GM18870 (cell line): ENCODE results near the gene KDM4B.
"Not testable (repeated sequence)": the region's sequence is repeated elsewhere in the genome, so short reads cannot be mapped to it uniquely, and the experiment has no call there.

Experiments used
- ATAC-seq: cut with Tn5 transposase; IDR thresholded peaks from one replicate; pipeline ENCODE4 v1.9.1; 2021; ENCODE audit warnings: moderate library complexity; ENCODE audit not compliant: unreplicated experiment

Gene KDM4B

GRCh38 chr19:4968462-4969291 is at the start of gene KDM4B:
TSS of gene KDM4B (plus strand) at chr19:4969113. CDS start at chr19:5032891, 63,778 bp downstream.
- ATAC-seq, result peak; percentile 91

DNA sequence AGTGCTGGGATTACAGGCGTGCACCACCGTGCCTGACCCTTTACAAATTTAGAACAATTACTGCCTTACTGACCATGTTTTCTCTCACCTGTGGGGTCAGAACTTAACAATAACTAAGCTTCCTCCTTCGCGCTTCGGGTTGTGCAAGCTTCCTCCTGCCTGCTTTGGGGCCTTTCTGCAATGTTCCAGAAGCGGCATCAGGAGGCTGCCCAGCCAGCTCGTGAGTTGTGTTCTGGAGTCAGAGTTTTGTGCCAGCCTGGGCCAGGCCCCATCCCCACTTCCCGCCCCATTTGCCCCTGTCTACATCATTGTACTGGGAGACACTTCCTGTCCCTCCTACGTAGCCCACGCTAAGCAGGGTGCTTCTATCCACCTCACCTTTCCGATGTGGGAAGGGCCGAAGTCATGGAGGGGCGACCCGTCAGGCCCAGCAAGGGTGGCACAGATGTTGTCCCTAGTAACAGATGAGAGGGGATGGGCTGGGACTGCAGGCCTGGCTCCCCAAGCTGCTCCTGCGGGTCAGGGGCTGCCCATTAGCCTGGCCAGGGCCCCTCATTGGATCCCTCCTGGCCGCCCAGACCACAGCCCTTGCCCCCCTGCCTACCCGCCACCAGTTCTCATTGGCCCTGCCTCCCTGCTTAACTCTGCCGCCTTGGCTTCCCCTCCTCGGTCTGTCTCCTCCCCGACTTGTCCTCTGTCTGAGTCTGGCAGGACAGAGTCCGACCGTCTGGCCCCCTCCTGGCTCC is 46.2 kb upstream of the KDM4B start:
- ATAC-seq, result no peak

GRCh38 chr19:4923276-4923747 is 45.6 kb upstream of the KDM4B start:
- no peak for ATAC-seq

DNA sequence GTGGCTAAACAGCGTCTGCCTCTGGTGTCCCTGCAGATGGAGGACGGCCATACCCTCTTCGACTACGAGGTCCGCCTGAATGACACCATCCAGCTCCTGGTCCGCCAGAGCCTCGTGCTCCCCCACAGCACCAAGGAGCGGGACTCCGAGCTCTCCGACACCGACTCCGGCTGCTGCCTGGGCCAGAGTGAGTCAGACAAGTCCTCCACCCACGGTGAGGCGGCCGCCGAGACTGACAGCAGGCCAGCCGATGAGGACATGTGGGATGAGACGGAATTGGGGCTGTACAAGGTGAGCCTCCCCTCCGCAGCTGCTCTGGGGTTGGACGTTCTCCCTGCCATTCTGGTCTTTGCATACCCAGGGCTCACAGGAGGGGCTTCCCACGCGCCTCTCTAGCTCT is 39.7 kb upstream of the KDM4B start:
- ATAC-seq, result no peak

GRCh38 chr19:4930664-4931063 is 38.2 kb upstream of the KDM4B start:
- ATAC-seq, result no peak

GRCh38 chr19:4932711-4933110 is 36.2 kb upstream of the KDM4B start:
- ATAC-seq, result no peak

DNA sequence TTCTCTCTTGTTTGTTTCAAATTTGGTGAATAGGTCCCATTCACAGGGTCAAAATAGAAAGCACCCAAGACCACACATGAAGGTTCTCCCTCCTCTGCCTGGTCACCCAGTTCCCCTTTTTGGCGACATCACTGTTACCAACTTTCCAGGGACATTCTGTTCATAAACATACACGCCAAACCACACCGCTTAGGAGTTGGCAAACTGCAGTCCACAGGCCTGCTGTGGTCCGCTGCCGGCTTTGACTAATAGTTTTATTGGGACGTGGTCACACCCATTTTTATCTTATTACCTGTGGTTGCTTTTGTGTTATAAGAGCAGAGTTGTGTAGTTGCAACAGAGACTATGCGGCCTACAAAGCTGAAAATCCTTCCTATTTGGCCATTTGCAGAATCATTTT is 35.4 kb upstream of the KDM4B start:
- ATAC-seq, result no peak

DNA sequence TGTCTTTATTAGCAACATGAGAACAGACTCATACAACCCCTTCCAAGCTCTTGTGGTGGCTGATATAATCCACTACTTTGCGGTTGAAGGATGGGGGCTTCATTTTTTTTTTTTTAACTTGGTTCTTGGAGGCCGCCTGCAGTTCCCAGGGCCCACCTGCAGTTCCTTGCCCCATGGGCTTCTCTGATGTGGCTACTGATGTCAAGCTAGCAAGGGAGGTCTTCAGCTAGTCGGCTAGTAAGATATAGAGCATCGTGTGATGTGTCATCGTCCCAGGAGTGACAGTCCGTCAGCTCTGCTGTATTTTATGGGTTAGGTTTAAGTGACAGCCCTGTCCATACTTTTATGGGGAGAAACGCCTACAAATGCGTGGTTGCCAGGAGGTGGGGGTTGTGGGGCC is 33.5 kb upstream of the KDM4B start:
- ATAC-seq, result no peak

- no peak for ATAC-seq
Measured at GRCh38 chr19:4937060-4937459, 31.9 kb upstream of the KDM4B start.

- ATAC-seq, result not testable (repeated sequence)
Measured at GRCh38 chr19:4938461-4938860, 30.5 kb upstream of the KDM4B start.

GRCh38 chr19:4939466-4939865 is 29.4 kb upstream of the KDM4B start:
- no peak for ATAC-seq

- not testable (repeated sequence) for ATAC-seq
Measured at GRCh38 chr19:4941638-4942169, 27.2 kb upstream of the KDM4B start.

GRCh38 chr19:4950650-4951049 is 18.3 kb upstream of the KDM4B start:
- not testable (repeated sequence) for ATAC-seq

- ATAC-seq, result no peak
Measured at GRCh38 chr19:4951656-4952055, 17.3 kb upstream of the KDM4B start.

DNA sequence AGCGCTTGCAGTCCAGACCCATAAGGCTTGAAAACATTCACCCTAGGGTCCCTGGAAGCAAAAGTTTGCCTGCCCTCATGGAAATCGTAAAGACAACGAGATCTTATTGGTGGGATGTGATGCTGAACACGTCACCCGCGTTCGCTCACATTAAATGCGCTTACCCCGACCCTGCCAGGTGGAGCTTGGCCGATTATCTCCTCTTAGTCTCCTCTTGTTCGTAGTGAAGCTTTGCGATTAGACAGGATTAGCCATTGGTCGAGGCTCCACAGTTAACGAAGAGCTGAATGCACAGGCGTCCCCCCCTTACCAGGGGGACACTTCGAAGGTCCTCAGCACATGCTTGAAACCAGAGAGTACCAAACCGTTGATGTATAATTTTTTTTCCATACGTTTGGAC is 16.0 kb upstream of the KDM4B start:
- ATAC-seq, result no peak

- ATAC-seq, result not testable (repeated sequence)
Measured at GRCh38 chr19:4954320-4955149, 14.4 kb upstream of the KDM4B start.

DNA sequence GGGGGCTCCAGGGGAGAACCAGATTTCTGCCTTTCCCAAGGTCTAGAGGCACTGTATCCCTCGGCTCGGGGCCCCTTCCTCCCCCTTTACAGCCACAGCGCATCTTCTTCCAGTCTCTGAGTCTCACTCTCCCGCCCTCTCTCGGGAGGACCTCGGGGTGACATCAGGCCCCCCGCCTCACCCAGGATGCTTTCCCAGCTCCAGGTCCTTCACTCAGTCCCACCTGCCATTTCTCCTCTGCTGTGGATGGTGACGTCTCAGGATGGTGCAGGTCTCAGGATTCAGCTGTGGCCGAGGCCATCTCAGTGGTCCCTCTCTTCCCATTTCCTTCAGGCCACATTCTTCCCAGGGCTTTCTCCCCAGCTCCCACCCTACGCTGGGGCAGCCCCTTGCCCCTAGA is 13.6 kb upstream of the KDM4B start:
- ATAC-seq, result no peak

GRCh38 chr19:4957981-4958380 is 10.9 kb upstream of the KDM4B start:
- no peak for ATAC-seq

- no peak for ATAC-seq
Measured at GRCh38 chr19:4962085-4962619, 6.8 kb upstream of the KDM4B start.

GRCh38 chr19:4965061-4965460 is 3.9 kb upstream of the KDM4B start:
- ATAC-seq, result no peak

DNA sequence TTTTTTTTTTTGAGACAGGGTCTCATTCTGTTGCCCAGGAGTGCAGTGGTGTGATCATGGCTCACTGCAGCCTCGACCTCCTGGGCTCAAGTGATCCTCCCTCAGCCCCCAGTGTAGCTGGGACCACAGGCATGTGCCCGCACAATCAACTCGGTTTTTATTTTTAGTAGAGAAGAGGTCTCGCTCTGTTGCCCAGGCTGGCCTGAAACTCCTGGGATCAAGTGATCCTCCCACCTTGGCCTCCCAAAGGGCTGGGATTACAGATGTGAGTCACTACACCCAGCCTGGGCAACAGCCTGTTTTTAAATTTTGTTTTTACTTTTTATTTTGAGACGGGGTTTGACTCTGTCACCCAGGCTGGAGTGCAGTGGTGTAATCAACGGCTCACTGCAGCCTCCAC is 2.3 kb upstream of the KDM4B start:
- ATAC-seq, result no peak
